K562 (cell line): Measurements from ENCODE around the gene IDI2. TPM values are rescaled to one million over a fixed set of nuclear protein-coding genes. Genes with fewer than 3 reads are reported as not detected.

Source experiments
- EP300 ChIP-seq: IDR thresholded peaks from 2 replicates; pipeline ENCODE4 v1.6.1; 2012; ENCODE audit warnings: low read length, improper control_type of control experiment
- ESRRA ChIP-seq: fragments of 450-650 bp; IDR thresholded peaks from 2 replicates; pipeline ENCODE4 v1.6.1; 2014; ENCODE audit warnings: low read depth, mild to moderate bottlenecking, moderate library complexity, borderline replicate concordance
- HNRNPLL ChIP-seq: fragments of 200-400 bp; formaldehyde crosslinking; IDR thresholded peaks from 2 replicates; pipeline ENCODE4 v1.6.1; 2017; ENCODE audit warnings: low read length, low read depth, mild to moderate bottlenecking; ENCODE audit not compliant: poor library complexity, severe bottlenecking
- LEF1 ChIP-seq: fragments of 450-650 bp; IDR thresholded peaks from 2 replicates; pipeline ENCODE4 v1.6.1; 2016; ENCODE audit warnings: mild to moderate bottlenecking
- MYC ChIP-seq, 2 experiments: fragments of 250-450 bp in 1 of 2; sonication (Bioruptor Pico) in 1 of 2; IDR thresholded peaks; 2 replicates each; pipeline versions ENCODE4 v1.5.1 to v1.6.1; 2012 to 2021; ENCODE audit warnings: low read depth in 2 of 2, borderline replicate concordance in 1 of 2, improper control_type of control experiment in 1 of 2, low read length in 1 of 2, mild to moderate bottlenecking in 1 of 2, moderate library complexity in 1 of 2
- NFE2 ChIP-seq: IDR thresholded peaks from 2 replicates; pipeline ENCODE4 v1.6.1; 2014; ENCODE audit warnings: antibody characterized with exemption, low read depth
- NR2F6 ChIP-seq: fragments of 450-650 bp; formaldehyde crosslinking; IDR thresholded peaks from 2 replicates; pipeline ENCODE4 v1.4.0; 2020; ENCODE audit warnings: mild to moderate bottlenecking
- RCOR1 ChIP-seq, 2 experiments: IDR thresholded peaks; 2 replicates each; pipeline ENCODE4 v1.6.1; 2012; ENCODE audit warnings: low read depth in 2 of 2, low read length in 2 of 2, borderline replicate concordance in 1 of 2, improper control_type of control experiment in 1 of 2
- RNF2 ChIP-seq: sonication (generic); IDR thresholded peaks from 2 replicates; pipeline ENCODE4 v1.6.1; 2016
- SREBF2 ChIP-seq: sonication (generic); formaldehyde crosslinking; IDR thresholded peaks from 2 replicates; pipeline ENCODE4 v1.4.0; 2020; ENCODE audit warnings: mild to moderate bottlenecking, missing genetic modification reagents
- TEAD4 ChIP-seq, 2 experiments: sonication (generic) in 1 of 2; formaldehyde crosslinking in 1 of 2; IDR thresholded peaks; 2 replicates each; pipeline versions ENCODE4 v1.6.1 to v1.8.0; 2012 to 2022; ENCODE audit warnings: borderline replicate concordance in 1 of 2, inconsistent platforms in 1 of 2, low read length in 1 of 2, mild to moderate bottlenecking in 1 of 2, missing genetic modification reagents in 1 of 2
- ZKSCAN8 ChIP-seq: fragments of 200-800 bp; sonication (Bioruptor generic); IDR thresholded peaks from 2 replicates; pipeline ENCODE4 v1.6.1; 2016; ENCODE audit warnings: missing genetic modification characterization, missing compliant biosample characterization
- ZNF12 ChIP-seq: sonication (generic); formaldehyde crosslinking; IDR thresholded peaks from 2 replicates; pipeline ENCODE4 v1.4.0; 2020; ENCODE audit warnings: mild to moderate bottlenecking, missing genetic modification reagents
- ZNF239 ChIP-seq: fragments of 250-450 bp; sonication (Bioruptor Pico); IDR thresholded peaks from 2 replicates; pipeline ENCODE4 v1.4.0; 2020; ENCODE audit warnings: mild to moderate bottlenecking
- ZNF445 ChIP-seq: fragments of 250-450 bp; sonication (Bioruptor Pico); IDR thresholded peaks from 2 replicates; pipeline ENCODE4 v1.4.0; 2020; ENCODE audit warnings: low read depth, mild to moderate bottlenecking, moderate library complexity
- polyA plus RNA-seq, 8 experiments: library from polyadenylated mRNA; depleted of rRNA in 4 of 8; stranded (reverse) in 5 of 8; unstranded in 3 of 8; fragments of >200 nt; fragmentation: Nextera tagmentation in 2 of 8; fragmentation: Illumina TruSeq in 1 of 8; extraction: Ambion mirVana in 2 of 8; extraction: Trizol in 1 of 8; gene quantifications; 2 replicates each; pipeline versions ENCODE4 v1.2.1 to v1.2.3, GENCODE V29; 2011 to 2014; ENCODE audit warnings: inconsistent platforms in 1 of 8, missing spikeins in 1 of 8
- total RNA-seq, 7 experiments: library from RNA; depleted of rRNA in 6 of 7; stranded (reverse); fragments of >200 nt in 6 of 7; fragmentation: Illumina TruSeq in 2 of 7; extraction: Trizol in 2 of 7; gene quantifications; 2 replicates each; pipeline versions ENCODE4 v1.2.1 to v1.2.3, GENCODE V29; 2011 to 2021; ENCODE audit warnings: low replicate concordance in 1 of 7
- TF ChIP-seq, protein P1 (sequence below): sonication (generic); formaldehyde crosslinking; IDR thresholded peaks from 2 replicates; pipeline ENCODE4 v1.8.1; 2023; ENCODE audit warnings: mild to moderate bottlenecking, missing genetic modification reagents
- TF ChIP-seq, protein P2 (sequence below): fragments of 450-650 bp; IDR thresholded peaks from 2 replicates; pipeline ENCODE4 v1.6.1; 2016; ENCODE audit warnings: antibody characterized with exemption
- TF ChIP-seq, protein P3 (sequence below): sonication (generic); formaldehyde crosslinking; IDR thresholded peaks from 2 replicates; pipeline ENCODE4 v1.8.1; 2023; ENCODE audit warnings: mild to moderate bottlenecking, missing genetic modification reagents, moderate library complexity
- TF ChIP-seq, protein P4 (sequence below), 2 experiments: fragments of 250-450 bp in 1 of 2; fragments of 450-650 bp in 1 of 2; sonication (Bioruptor Pico) in 1 of 2; IDR thresholded peaks; 2 replicates each; pipeline versions ENCODE4 v1.6.1 to v1.8.0; 2016 to 2021; ENCODE audit warnings: mild to moderate bottlenecking in 2 of 2, moderate library complexity in 2 of 2, missing compliant biosample characterization in 1 of 2, missing genetic modification characterization in 1 of 2

Gene IDI2
- total and polyA plus RNA-seq, 9 of the 15 experiments (the other 6 are each of a cell fraction or from before 2014, with no cell fraction given): not detected

DNA sequence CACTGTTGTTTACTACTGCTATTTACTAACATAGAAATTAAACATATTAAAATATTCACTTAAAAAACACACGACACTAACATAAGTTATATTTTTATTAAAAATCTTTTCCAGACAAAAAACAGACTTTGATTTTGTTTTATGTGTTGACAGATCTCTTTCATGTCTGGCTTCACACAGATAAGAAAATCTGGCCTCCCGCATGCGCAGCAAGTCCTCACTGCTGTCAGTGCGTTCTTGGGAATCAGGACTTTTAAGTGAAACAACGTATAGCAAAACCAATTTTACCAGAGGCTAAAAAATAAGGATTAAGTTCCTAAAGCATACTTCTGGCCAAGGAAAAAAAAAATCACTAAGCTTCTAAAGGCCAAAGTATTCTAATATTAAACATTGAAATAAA, 24.5 kb upstream of the IDI2 start (continued):
- TF ChIP-seq TEAD4 (IDR thresholded peaks at IDR 0.05; ENCODE audit: low read length) (peak; percentile 73), TEAD4 (CRISPR knock-in tag; IDR thresholded peaks at IDR 0.05; ENCODE audit: borderline replicate concordance) (no peak), MYC (IDR thresholded peaks at IDR 0.05; ENCODE audit: low read depth, low read length) (no peak), MYC (CRISPR knock-in tag; IDR thresholded peaks at IDR 0.05; ENCODE audit: borderline replicate concordance, low read depth) (no peak), RCOR1 (IDR thresholded peaks at IDR 0.05; ENCODE audit: borderline replicate concordance in 1 of 2, low read depth in 2 of 2, low read length in 2 of 2) (peak; percentile 99), ZKSCAN8 (CRISPR knock-in tag) (peak; percentile 38; the same call in 1 of the 2 replicates), EP300 (peak; percentile 39; the same call in 1 of the 2 replicates), ZNF12 (no peak), NFE2 (no peak), ESRRA (no peak), SREBF2 (no peak), LEF1 (peak; percentile 80), HNRNPLL (no peak), RNF2 (no peak), NR2F6 (CRISPR knock-in tag) (no peak), ZNF239 (CRISPR knock-in tag) (no peak), ZNF445 (CRISPR knock-in tag) (no peak)
- TF ChIP-seq, protein P1, sequence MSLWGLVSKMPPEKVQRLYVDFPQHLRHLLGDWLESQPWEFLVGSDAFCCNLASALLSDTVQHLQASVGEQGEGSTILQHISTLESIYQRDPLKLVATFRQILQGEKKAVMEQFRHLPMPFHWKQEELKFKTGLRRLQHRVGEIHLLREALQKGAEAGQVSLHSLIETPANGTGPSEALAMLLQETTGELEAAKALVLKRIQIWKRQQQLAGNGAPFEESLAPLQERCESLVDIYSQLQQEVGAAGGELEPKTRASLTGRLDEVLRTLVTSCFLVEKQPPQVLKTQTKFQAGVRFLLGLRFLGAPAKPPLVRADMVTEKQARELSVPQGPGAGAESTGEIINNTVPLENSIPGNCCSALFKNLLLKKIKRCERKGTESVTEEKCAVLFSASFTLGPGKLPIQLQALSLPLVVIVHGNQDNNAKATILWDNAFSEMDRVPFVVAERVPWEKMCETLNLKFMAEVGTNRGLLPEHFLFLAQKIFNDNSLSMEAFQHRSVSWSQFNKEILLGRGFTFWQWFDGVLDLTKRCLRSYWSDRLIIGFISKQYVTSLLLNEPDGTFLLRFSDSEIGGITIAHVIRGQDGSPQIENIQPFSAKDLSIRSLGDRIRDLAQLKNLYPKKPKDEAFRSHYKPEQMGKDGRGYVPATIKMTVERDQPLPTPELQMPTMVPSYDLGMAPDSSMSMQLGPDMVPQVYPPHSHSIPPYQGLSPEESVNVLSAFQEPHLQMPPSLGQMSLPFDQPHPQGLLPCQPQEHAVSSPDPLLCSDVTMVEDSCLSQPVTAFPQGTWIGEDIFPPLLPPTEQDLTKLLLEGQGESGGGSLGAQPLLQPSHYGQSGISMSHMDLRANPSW: no peak
- TF ChIP-seq, protein P2, sequence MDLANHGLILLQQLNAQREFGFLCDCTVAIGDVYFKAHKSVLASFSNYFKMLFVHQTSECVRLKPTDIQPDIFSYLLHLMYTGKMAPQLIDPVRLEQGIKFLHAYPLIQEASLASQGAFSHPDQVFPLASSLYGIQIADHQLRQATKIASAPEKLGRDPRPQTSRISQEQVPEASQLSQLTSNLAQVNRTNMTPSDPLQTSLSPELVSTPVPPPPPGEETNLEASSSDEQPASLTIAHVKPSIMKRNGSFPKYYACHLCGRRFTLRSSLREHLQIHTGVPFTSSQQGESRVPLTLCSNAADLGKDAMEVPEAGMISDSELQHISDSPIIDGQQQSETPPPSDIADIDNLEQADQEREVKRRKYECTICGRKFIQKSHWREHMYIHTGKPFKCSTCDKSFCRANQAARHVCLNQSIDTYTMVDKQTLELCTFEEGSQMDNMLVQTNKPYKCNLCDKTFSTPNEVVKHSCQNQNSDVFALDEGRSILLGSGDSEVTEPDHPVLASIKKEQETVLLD: peak; percentile 56; the same call in 1 of the 2 replicates
- TF ChIP-seq, protein P3, sequence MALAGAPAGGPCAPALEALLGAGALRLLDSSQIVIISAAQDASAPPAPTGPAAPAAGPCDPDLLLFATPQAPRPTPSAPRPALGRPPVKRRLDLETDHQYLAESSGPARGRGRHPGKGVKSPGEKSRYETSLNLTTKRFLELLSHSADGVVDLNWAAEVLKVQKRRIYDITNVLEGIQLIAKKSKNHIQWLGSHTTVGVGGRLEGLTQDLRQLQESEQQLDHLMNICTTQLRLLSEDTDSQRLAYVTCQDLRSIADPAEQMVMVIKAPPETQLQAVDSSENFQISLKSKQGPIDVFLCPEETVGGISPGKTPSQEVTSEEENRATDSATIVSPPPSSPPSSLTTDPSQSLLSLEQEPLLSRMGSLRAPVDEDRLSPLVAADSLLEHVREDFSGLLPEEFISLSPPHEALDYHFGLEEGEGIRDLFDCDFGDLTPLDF (CRISPR knock-in tag): no peak
- TF ChIP-seq, protein P4, sequence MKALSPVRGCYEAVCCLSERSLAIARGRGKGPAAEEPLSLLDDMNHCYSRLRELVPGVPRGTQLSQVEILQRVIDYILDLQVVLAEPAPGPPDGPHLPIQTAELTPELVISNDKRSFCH (CRISPR knock-in tag; IDR thresholded peaks at IDR 0.05): no peak
- TF ChIP-seq, protein P4 (tag; IDR thresholded peaks at IDR 0.05): no peak
